AG10803 (cell line): Measurements from ENCODE around the gene SOX8.

Source experiments
- DNase-seq: peaks from one replicate; pipeline ENCODE4 v3.0.0; 2010; ENCODE audit warnings: low read depth
- H3K4me3 ChIP-seq: 2 replicates; pipeline ENCODE4 v1.5.1; 2011; ENCODE audit warnings: mild to moderate bottlenecking, low read length, control low read depth
- TF ChIP-seq, protein P1 (sequence below): conservative IDR thresholded peaks from 2 replicates; pipeline ENCODE4 v1.5.1; 2011; ENCODE audit warnings: mild to moderate bottlenecking, low read length, control low read depth, inconsistent platforms

Gene SOX8

DNA sequence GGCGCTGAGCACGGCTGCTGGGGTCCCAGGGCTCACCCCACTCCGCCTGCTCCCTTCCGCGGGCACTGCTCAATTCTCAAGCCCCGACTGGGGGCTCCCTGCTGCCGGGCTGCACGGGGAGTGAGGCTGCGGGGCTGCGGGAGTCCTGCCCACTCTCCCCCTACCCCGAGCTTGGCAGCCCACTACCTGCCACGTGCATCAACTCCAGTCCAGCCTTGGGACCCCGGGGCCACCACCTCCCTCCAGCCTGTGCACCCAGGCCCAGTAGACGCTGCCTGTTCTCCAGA is 47.6 kb downstream of the SOX8 start:
- TF ChIP-seq, protein P1, sequence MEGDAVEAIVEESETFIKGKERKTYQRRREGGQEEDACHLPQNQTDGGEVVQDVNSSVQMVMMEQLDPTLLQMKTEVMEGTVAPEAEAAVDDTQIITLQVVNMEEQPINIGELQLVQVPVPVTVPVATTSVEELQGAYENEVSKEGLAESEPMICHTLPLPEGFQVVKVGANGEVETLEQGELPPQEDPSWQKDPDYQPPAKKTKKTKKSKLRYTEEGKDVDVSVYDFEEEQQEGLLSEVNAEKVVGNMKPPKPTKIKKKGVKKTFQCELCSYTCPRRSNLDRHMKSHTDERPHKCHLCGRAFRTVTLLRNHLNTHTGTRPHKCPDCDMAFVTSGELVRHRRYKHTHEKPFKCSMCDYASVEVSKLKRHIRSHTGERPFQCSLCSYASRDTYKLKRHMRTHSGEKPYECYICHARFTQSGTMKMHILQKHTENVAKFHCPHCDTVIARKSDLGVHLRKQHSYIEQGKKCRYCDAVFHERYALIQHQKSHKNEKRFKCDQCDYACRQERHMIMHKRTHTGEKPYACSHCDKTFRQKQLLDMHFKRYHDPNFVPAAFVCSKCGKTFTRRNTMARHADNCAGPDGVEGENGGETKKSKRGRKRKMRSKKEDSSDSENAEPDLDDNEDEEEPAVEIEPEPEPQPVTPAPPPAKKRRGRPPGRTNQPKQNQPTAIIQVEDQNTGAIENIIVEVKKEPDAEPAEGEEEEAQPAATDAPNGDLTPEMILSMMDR, result no peak
- no peak for DNase-seq
- H3K4me3 ChIP-seq, result no peak overlapping the region

DNA sequence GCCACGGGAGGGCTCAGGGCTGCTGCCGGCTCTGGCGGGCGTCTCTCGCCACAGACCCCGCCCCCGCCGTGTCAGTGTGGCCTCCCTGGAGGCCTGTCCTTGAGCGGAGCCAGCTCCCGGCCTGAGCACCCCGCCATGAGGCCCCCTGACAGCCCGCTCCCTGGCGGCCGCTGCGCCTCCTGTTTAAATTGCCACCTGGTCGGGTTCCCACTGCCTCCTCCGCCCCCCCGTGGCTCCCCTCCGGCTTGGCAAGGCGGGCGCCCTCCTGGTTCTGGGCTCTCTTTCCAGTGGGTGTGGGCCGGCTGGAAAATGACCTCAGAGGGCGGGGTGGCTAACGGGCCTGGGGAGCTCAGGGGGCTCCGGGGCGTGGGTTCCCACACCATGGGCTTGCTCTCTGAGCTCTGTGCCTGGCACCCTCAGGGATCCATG is 48.9 kb downstream of the SOX8 start:
- TF ChIP-seq, protein P1, result no peak
- H3K4me3 ChIP-seq, result no peak overlapping the region
- DNase-seq, result no peak

DNA sequence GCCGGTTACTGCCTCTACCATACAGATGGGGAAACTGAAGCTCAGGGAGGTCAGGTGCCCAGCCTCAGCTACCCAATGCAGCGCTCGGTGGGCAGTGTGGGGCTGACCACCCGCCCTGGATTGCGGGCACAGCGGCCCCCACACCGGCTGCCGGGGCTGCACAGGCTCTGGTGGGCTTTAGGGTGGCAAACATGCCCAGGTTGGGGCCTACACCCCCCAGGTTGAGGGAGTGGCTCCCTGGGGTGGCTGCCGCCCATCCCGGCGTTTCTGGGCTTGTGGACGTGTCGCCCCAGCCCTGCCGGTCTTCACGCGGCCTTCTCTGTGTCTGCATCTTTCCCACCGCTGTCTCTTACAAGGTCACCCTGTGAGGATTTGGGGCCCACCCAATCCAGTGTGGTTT is 50.1 kb downstream of the SOX8 start:
- no peak overlapping the region for H3K4me3 ChIP-seq
- TF ChIP-seq, protein P1, result no peak
- no peak for DNase-seq

DNA sequence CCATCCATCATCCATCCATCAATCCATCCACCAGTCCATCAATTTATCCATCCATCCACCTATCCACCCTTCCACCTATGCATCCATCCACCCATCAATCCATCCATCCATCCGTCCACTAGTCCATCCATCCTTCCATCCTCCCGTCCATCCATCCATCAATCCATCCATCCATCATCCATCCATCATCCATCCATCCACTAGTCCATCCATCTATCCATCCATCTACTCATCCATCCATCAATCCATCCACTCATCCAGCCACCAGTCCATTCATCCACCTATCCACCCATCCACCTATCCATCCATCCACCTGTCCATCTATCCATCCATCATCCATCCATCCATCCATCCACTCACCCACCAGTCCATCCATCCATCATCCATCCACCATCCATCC is 51.0 kb downstream of the SOX8 start:
- no peak overlapping the region for H3K4me3 ChIP-seq
- TF ChIP-seq, protein P1, result no peak
- DNase-seq, result no peak

DNA sequence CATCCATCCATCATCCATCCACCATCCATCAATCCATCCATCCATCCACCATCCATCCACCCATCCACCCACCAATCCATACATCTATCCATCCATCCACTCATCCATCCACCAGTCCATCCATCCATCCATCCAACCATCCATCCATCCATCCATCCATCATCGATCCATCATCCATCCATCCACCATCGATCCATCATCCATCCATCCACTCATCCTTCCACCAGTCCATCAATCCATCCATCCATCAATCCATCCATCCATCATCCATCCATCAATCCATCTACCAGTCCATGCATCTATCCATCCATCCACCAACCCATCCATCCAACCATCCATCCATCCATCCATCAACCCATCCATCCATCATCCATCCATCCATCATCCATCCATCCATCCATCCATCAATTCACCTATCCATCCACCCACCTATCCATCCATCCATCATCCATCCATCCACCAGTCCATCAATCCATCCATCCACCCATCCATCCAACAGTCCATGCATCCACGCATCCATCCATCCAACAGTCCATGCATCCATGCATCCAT is 51.6 kb downstream of the SOX8 start:
- TF ChIP-seq, protein P1, result no peak
- no peak for DNase-seq

DNA sequence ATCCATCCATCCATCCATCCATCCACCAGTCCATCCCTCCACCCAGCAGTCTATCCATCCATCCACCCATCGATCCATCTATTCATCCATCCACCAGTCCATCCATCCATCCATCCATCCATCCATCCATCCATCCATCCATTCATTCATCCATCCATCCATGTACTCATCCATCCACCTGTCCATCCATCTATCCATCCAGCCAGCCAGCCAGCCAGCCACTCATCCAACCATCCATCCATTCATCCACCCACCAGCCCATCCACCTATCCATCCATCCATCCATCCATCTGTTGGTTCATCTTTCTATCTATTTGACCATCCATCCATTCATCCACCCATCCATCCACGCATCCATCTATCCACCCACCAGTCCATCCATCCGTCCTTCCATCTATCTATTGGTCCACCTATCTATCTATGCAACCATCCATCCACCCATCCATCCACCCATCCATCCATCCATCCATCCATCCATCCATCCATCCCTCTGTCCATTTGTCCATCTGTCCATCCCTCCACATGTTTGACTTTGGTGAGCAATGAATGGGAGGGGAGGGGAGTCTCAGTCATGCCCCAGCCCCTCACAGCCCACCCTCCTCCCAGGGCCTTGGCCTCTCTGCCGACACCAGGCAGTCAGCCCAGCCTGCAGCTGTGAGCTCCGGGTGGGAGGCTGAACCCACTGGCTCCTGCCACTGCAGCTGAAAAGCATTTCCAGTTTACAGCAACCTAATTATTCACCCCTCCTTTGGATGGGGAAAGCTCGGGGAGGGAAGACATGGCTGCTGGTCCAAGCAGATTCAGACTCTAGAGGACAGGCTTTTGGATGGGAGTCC is 52.9 kb downstream of the SOX8 start:
- no peak overlapping the region for H3K4me3 ChIP-seq
- TF ChIP-seq, protein P1, result no peak

More for the DNA sequence above, 51.6 kb downstream of the SOX8 start:
- H3K4me3 ChIP-seq, result no peak overlapping the region

DNA sequence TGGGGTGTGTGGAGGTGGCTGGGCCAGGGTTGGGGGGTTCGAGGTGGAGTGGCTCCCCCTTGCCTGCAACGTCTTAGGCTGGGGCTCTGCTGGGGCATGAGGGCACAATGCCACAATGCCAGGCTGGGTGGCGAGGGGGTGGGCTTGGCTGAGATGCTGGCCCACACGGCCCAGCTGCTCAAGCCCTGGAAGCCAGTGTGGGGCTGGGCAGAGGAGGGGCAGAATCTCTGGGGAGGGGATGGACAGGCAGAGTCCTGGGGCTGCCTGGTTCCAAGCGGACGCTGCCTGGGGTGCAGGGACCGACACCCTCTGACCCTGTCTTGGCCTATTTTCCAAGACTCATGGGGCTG is 53.5 kb downstream of the SOX8 start:
- no peak overlapping the region for H3K4me3 ChIP-seq
- DNase-seq, result no peak
- TF ChIP-seq, protein P1, result no peak

More for the DNA sequence above, 52.9 kb downstream of the SOX8 start:
- no peak for DNase-seq
